Measurements from ENCODE around the gene CAPN11.
"Not testable (repeated sequence)": the region's sequence is repeated elsewhere in the genome, so short reads cannot be mapped to it uniquely, and the experiment has no call there.

CAPN11 gene

DNA sequence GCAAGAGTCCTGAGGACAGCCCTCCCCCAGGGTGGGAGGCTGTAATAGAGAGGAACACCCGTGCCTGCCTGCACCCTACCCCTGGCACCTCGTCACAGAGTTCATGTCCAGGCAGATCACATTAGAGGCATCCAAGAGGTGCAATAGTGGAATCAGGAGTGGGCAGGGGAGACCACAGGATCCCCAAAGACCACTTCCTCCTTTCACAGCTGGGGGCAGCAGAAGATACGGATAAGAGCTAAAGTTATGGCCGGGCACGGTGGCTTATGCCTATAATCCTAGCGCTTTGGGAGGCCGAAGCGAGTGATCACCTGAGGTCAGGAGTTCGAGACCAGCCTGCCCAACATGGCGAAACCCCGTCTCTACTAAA lies 1.5 kb upstream of the CAPN11 start:
- DNase-seq: no peak

- DNase-seq: no peak
These were observed 3.3 kb downstream of the CAPN11 start for GRCh38 chr6:44161997-44162338.

- DNase-seq: no peak
These were observed 4.4 kb downstream of the CAPN11 start for GRCh38 chr6:44162876-44163625.

GRCh38 chr6:44166116-44166515 lies 7.5 kb downstream of the CAPN11 start:
- no peak for DNase-seq

- DNase-seq: no peak
These were observed 8.1 kb downstream of the CAPN11 start for GRCh38 chr6:44166591-44167184.

- no peak for DNase-seq
These were observed 8.9 kb downstream of the CAPN11 start for GRCh38 chr6:44167567-44167966.

DNA sequence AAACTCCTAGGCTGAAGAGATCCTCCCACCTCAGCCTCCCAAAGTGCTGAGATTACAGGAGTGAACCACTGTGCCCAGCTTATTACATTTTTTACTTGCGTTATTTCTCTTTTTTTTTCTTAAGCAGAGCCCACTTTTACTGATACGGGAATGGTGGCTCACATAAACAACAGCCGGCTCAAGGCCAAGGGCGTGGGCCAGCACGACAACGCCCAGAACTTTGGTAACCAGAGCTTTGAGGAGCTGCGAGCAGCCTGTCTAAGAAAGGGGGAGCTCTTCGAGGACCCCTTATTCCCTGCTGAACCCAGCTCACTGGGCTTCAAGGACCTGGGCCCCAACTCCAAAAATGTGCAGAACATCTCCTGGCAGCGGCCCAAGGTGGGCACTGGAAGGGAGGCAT lies 10.5 kb downstream of the CAPN11 start:
- DNase-seq: no peak

- no peak for DNase-seq
These were observed 11.4 kb downstream of the CAPN11 start for GRCh38 chr6:44169886-44170570.

DNA sequence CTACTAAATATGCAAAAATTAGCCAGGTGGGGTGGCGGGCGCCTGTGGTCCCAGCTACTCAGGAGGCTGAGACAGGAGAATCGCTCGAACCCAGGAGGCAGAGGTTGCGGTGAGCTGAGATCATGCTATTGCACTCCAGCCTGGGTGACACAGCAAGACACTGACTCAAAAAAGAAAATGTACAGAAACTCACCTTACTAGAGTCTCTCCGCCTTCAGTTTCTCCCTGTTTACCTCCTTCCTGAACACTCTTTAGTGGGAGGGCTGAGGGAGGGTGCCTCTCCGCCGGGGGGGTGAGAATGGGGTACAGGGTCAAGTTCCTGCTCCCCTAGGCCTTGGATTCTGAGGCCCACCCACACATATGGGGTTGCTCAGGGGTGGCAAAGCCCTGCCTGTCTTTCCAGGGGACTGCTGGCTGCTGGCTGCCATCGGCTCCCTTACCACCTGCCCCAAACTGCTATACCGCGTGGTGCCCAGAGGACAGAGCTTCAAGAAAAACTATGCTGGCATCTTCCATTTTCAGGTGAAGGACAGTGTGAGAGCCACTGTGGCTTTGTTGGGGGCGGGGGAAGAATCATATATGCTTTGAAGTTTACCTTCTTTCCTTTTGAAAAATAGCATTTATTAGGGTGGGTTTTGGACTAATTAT lies 13.4 kb downstream of the CAPN11 start:
- no peak for DNase-seq

- DNase-seq: peak; percentile 79
These were observed 14.3 kb downstream of the CAPN11 start for GRCh38 chr6:44172731-44173500.

GRCh38 chr6:44176130-44176761 lies 17.6 kb downstream of the CAPN11 start:
- DNase-seq: no peak

GRCh38 chr6:44176762-44177509 lies 18.3 kb downstream of the CAPN11 start:
- peak; percentile 27 for DNase-seq

DNA sequence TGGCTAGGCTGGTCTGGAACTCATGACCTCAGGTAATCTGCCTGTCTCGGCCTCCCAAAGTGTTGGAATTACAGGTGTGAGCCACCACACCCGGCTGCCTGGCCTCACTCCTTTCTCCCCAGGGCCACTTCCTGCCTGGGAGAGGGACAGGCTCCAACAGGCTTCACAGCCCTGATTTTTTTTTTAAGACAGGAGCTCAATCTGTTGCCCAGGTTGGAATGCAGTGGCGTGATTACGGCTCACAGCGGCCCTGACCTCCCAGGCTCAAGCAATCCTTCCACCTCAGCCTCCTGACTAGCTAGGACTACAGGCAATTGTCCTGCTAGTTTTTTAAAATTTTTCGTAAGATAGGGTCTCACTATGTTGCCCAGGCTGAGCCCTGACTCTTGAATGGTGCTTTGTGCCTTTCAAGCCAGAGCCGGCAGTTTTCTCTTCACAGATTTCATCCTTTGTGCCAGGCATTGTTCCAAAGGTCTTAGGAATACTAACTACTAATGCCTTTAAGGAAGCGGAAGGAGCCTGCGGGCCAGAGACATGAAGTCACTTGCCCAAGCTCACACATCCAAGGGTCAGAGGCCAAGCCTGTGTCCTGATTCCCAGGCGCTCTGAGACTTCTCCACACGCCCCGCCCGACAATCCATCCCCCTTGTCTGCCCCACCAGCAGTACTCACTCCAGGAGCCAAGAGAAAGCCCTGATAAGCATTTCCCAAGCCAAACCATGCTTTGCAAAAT lies 19.2 kb downstream of the CAPN11 start:
- no peak for DNase-seq

GRCh38 chr6:44178424-44179071 lies 19.9 kb downstream of the CAPN11 start:
- DNase-seq: no peak

GRCh38 chr6:44179072-44179536 lies 20.5 kb downstream of the CAPN11 start:
- no peak for DNase-seq

DNA sequence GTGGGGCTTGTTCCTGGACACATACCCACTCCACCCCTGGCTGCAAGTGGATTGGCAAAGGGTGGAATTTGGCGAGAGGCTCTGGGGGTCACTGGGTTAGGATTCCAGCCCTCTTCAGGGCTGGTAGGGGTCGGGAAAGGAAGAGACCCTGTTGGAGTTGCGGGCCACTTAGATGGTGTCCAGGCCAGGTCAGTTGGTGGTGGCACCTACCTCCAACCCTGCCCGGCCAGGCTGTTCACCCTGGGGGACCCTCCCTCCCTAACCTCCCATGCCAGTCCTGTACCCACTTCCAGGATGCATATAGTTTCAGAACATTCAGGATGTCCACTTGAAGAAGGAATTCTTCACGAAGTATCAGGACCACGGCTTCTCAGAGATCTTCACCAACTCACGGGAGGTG lies 21.0 kb downstream of the CAPN11 start:
- no peak for DNase-seq

- no peak for DNase-seq
These were observed 21.8 kb downstream of the CAPN11 start for GRCh38 chr6:44180406-44180805.

DNA sequence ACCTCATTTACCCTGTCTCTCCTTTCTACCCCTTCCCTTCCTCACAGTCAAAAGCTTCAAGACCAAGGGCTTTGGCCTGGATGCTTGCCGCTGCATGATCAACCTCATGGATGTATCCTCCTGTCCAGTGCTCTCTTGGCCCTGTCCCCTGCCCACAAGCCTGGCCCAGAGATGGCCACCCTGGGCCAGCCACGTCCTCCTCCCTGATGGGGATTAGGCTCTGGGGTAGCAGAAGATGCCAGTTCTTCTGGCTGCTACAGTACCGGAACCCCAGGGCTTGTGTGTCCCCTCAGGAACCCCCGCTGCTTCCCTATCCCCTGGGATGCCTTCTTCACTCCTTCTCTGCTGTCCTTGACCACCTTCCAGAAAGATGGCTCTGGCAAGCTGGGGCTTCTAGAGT lies 22.3 kb downstream of the CAPN11 start:
- DNase-seq: no peak

DNA sequence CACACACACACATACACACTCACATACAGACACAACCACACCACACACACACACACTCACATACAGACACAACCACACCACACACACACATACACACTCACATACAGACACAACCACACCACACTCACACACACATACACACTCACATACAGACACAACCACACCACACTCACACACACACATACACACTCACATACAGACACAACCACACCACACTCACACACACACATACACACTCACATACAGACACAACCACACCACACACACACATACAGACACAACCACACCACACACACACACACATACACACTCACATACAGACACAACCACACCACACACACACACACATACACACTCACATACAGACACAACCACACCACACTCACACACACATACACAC lies 23.2 kb downstream of the CAPN11 start:
- DNase-seq: not testable (repeated sequence)

- DNase-seq: no peak
These were observed 24.3 kb downstream of the CAPN11 start for GRCh38 chr6:44182911-44183390.

Data from CD4-positive, alpha-beta T cell treated with Interleukin-10 for 1 hour (primary cell).